Pancreas (tissue), 10 donors: ENCODE measurements around the gene CS. TPM values are rescaled to one million over a fixed set of nuclear protein-coding genes. Genes with fewer than 3 reads are reported as not detected.

Experiments
- ATAC-seq, 4 donors: fragments of 200-7000 bp; cut with Tn5 transposase; one replicate each; pipeline versions ENCODE4 v1.8.0 to v1.9.1; 2020; ENCODE audit warnings: mild to moderate bottlenecking in 4 of 4, moderate library complexity in 4 of 4
- DNase-seq, 6 donors: peaks; one replicate each; pipeline ENCODE4 v3.0.0-alpha.2; 2020
- FAIRE-seq: peaks from 2 replicates; lab custom pipeline; 2012; peaks lifted over from hg19 to GRCh38; lab: Jason Lieb, UNC
- H3K27ac ChIP-seq, 4 donors: fragments of 200-600 bp; sonication (generic); 1 replicate in 3 of 4; 2 replicates in 1 of 4; pipeline versions ENCODE4 v1.5.0 to v1.8.0; 2020
- H3K27me3 ChIP-seq, 4 donors: fragments of 200-600 bp; one replicate each; pipeline ENCODE4 v1.8.0; 2021
- H3K36me3 ChIP-seq, 3 donors: fragments of 200-600 bp; sonication (generic) in 1 of 3; one replicate each; pipeline versions ENCODE4 v1.5.0 to v1.8.0; 2020 to 2021
- H3K4me1 ChIP-seq, 3 donors: fragments of 200-600 bp; one replicate each; pipeline ENCODE4 v1.8.0; 2021
- H3K4me3 ChIP-seq, 4 donors: fragments of 200-600 bp; sonication (generic) in 2 of 4; one replicate each; pipeline versions ENCODE4 v1.5.0 to v1.8.0; 2020 to 2021
- H3K9me3 ChIP-seq, 4 donors: fragments of 200-600 bp; one replicate each; pipeline ENCODE4 v1.8.0; 2021
- CTCF ChIP-seq, 4 donors: fragments of 200-600 bp; sonication (generic) in 3 of 4; IDR thresholded peaks; one replicate each; pipeline versions ENCODE4 v1.5.0 to v1.8.0; 2021; ENCODE audit warnings: antibody characterized with exemption in 4 of 4
- WGBS, 2 donors: extraction: QIAGEN DNeasy Blood & Tissue Kit; methylation state at CpG; one replicate each; pipeline ENCODE4 v1.1.7; 2013; 5-methylcytosine and 5-hydroxymethylcytosine counted together
- intact Hi-C, 3 donors: fragments of 100-400 bp; cut with DNase I; formaldehyde crosslinking; loops; one replicate each; pipeline versions ENCODE4 v1.11.1 to v1.14.2; 2022
- polyA plus RNA-seq, 2 donors: library from polyadenylated mRNA; stranded (reverse); fragments of 200-250 nt; gene quantifications; one replicate each; pipeline ENCODE4 v1.2.3, GENCODE V29; 2013
- total RNA-seq, 6 donors: library from RNA; stranded (reverse); fragmentation: NEBNext Ultra II Directional in 4 of 6; extraction: Animal tissue kit (Norgen Biotek cat#: 25700) in 4 of 6; gene quantifications; one replicate each; pipeline versions ENCODE4 v1.2.1 to v1.2.4, GENCODE V29; 2021 to 2023
- donor health status: healthy with polysubstance abuse.
- donor health status: DM: no; HTN: no; CAD: no; lungs with moderate emphysema.
- donor health status: DM: no; HTN: no; CAD: no.
- donor health status: control.
- donor health status: control.
- donor health status: Bipolar disorder and iron deficiency.
- donor health status: DM: yes; HTN: yes; CAD: no.
- donor health status: DM: no; HTN: no; CAD: no.
- donor health status: DM: no; HTN: no; CAD: no.
- donor health status: DM: yes; HTN: yes; CAD: no.

The CS gene
- total and polyA plus RNA-seq, 8 donors = 32.0 to 120 (median 87.7) TPM

- H3K4me3 ChIP-seq = no peak overlapping the region
- FAIRE-seq (no peak), DNase-seq (no peak), ATAC-seq (no peak)
- TF ChIP-seq CTCF (IDR thresholded peaks at IDR 0.05) = no peak
- intact Hi-C loops = no loop called here
- peak overlapping the region in 2 of 4 donors; percentile 5 to 71 for H3K27ac ChIP-seq
- no peaks in the 10 kb centered on the region for H3K36me3 ChIP-seq
- H3K9me3 ChIP-seq = no peaks in the 10 kb centered on the region
- 74 to 81% methylated on average over 7 of the region's 7 CpGs for WGBS, 2 donors
- no peaks in the 10 kb centered on the region for H3K27me3 ChIP-seq
- peaks cover 0 to 12% (median 9%) of the 10 kb centered on the region in 3 donors for H3K4me1 ChIP-seq
Observed at GRCh38 chr12:56229082-56229481, 71.0 kb downstream of the CS start.

GRCh38 chr12:56224954-56225353 lies 75.2 kb downstream of the CS start:
- Histone ChIP-seq H3K36me3 (no peaks in the 10 kb centered on the region), H3K27me3 (no peaks in the 10 kb centered on the region), H3K4me1 (peaks cover 0 to 32% (median 15%) of the 10 kb centered on the region in 3 donors), H3K9me3 (no peaks in the 10 kb centered on the region), H3K4me3 (peak overlapping the region; percentile 51 to 76 (median 64)), H3K27ac (no peak overlapping the region)
- intact Hi-C loops = no loop called here
- ATAC-seq (no peak), FAIRE-seq (no peak), DNase-seq (no peak)
- TF ChIP-seq CTCF (IDR thresholded peaks at IDR 0.05) = no peak
- WGBS, 2 donors = 29 to 32% methylated on average over 11 of the region's 11 CpGs

- H3K27ac ChIP-seq = peak within 1 kb of the TSS; percentile 71 to 99 (median 98)
- H3K9me3 ChIP-seq = no peaks in the 10 kb centered on the region
- WGBS, 2 donors = 0 to 1% methylated on average over 41 of the region's 41 CpGs
- H3K27me3 ChIP-seq = no peaks in the 10 kb centered on the region
- FAIRE-seq (peak; percentile 94), ATAC-seq (peak; percentile 81 to 89 (median 84)), DNase-seq (peak; percentile 97 to 99 (median 98))
- H3K4me1 ChIP-seq = peaks cover 0 to 28% (median 10%) of the 10 kb centered on the region in 3 donors
- intact Hi-C loops = no loop called here
- H3K36me3 ChIP-seq = no peaks in the 10 kb centered on the region
- peak within 1 kb of the TSS; percentile 51 to 76 (median 64) for H3K4me3 ChIP-seq
- peak; percentile 68 to 84 (median 73) for TF ChIP-seq CTCF (IDR thresholded peaks at IDR 0.05)
Observed at GRCh38 chr12:56224102-56224701, 75.9 kb downstream of the CS start, which contains the start of gene NABP2. Gene NABP2 (plus strand): TSS chr12:56224342. CDS start chr12:56224857, 515 bp downstream.

GRCh38 chr12:56223571-56224101 lies 76.5 kb downstream of the CS start:
- intact Hi-C loops = no loop called here
- no peaks in the 10 kb centered on the region for H3K9me3 ChIP-seq
- H3K27ac ChIP-seq = peak overlapping the region; percentile 71 to 99 (median 98)
- H3K27me3 ChIP-seq = no peaks in the 10 kb centered on the region
- DNase-seq (no peak), FAIRE-seq (no peak), ATAC-seq (peak in 3 of 4 donors; percentile 0 to 4 (median 4))
- H3K4me1 ChIP-seq = peaks cover 0 to 28% (median 10%) of the 10 kb centered on the region in 3 donors
- no peak for TF ChIP-seq CTCF (IDR thresholded peaks at IDR 0.05)
- H3K4me3 ChIP-seq = peak overlapping the region in 2 of 4 donors; percentile 65 to 76
- 18 to 22% methylated on average over 15 of the region's 15 CpGs for WGBS, 2 donors
- H3K36me3 ChIP-seq = no peaks in the 10 kb centered on the region

- intact Hi-C loops = no loop called here
- TF ChIP-seq CTCF (IDR thresholded peaks at IDR 0.05) = no peak
- DNase-seq = no peak
- Histone ChIP-seq H3K4me3 (peak overlapping the region; percentile 42 to 69 (median 62)), H3K27me3 (no peaks in the 10 kb centered on the region), H3K4me1 (peaks cover 0 to 28% (median 10%) of the 10 kb centered on the region in 3 donors), H3K9me3 (no peaks in the 10 kb centered on the region), H3K27ac (peak overlapping the region; percentile 89 to 99 (median 98)), H3K36me3 (no peaks in the 10 kb centered on the region)
- 11 to 17% methylated on average over 4 of the region's 4 CpGs for WGBS, 2 donors
- ATAC-seq = no peak
- no peak for FAIRE-seq
Observed at GRCh38 chr12:56222531-56222895, 77.6 kb downstream of the CS start.
